ENCODE results near the gene PTTG2. TPM values are rescaled to one million over a fixed set of nuclear protein-coding genes. Genes with fewer than 3 reads are reported as not detected.

PTTG2 gene
- total and polyA plus RNA-seq, 2 of the 4 experiments (the other 2 are of a cell fraction): not detected

DNA sequence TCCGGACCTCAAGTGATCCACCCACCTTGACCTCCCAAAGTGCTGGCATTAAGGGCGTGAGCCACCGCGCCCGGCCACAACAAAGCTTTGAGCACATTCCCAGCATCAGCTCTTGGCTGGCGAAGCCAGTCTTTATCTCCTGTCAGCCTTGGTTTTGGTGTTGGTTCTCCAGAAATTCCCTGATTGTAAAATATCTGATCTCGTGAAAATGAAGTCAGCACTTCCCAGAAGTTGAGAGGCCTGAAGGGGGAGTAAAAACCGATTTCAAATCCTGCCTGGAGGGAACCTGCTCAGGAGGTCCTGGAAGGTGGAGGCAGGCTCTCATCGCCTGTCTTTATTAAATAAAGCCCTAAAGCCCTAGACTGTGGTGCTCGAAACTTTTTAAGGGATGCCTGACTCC, 33.6 kb downstream of the PTTG2 start:
- Histone ChIP-seq H3K4me1 (ENCODE audit: control insufficient read depth, insufficient read depth, low read length) (peaks cover 2% of the 10 kb centered on the region), H3K27ac (ENCODE audit: insufficient read depth, low read length) (no peak overlapping the region), H3K56ac (ENCODE audit: extremely low read depth, insufficient read depth, low read length) (no peak overlapping the region), H4K20me1 (ENCODE audit: insufficient read depth, low read length) (no peaks in the 10 kb centered on the region), H2BK120ac (ENCODE audit: low read depth, low read length) (no peak overlapping the region), H2AK9ac (replicated peaks; ENCODE audit: low read depth, low read length, poor library complexity) (no peak overlapping the region), H2AK5ac (ENCODE audit: low read depth, low read length) (no peak overlapping the region), H4K5ac (ENCODE audit: low read depth, low read length) (no peak overlapping the region), H3K9ac (ENCODE audit: low read depth, low read length) (no peak overlapping the region), H4K8ac (ENCODE audit: low read depth in 2 of 2, low read length in 2 of 2) (no peak overlapping the region), H3K4me3 (ENCODE audit: insufficient read depth, low read depth, low read length) (no peak overlapping the region), H2BK5ac (ENCODE audit: low read depth, low read length, poor library complexity, severe bottlenecking) (no peak overlapping the region), H2BK20ac (ENCODE audit: low read depth, low read length) (no peak overlapping the region), H3K18ac (ENCODE audit: low read depth, low read length) (no peak overlapping the region), H4K91ac (ENCODE audit: insufficient read depth, low read depth, low read length) (no peak overlapping the region), H3K14ac (replicated peaks; ENCODE audit: low read depth, low read length) (no peak overlapping the region), H3K79me1 (ENCODE audit: low read depth in 1 of 2, low read length in 2 of 2) (peaks cover 36 to 66% of the 10 kb centered on the region in 2 experiments), H3K9me3 (ENCODE audit: control insufficient read depth, insufficient read depth, low read length) (no peaks in the 10 kb centered on the region), H3K23ac (ENCODE audit: low read depth, low read length) (no peak overlapping the region), H3K27me3 (ENCODE audit: control insufficient read depth, insufficient read depth, low read length) (no peaks in the 10 kb centered on the region), H3K9me1 (ENCODE audit: insufficient read depth, low read length) (peaks cover 8% of the 10 kb centered on the region; the same call in 1 of the 2 replicates), H3K4ac (ENCODE audit: low read depth, low read length) (no peak overlapping the region), H3K4me2 (ENCODE audit: low read depth, low read length) (no peak overlapping the region), H3K36me3 (ENCODE audit: control insufficient read depth, insufficient read depth, low read length) (no peaks in the 10 kb centered on the region), H2AFZ (replicated peaks; ENCODE audit: low read length, poor library complexity) (no peak overlapping the region), H2BK15ac (ENCODE audit: low read depth, low read length) (no peak overlapping the region)
- ATAC-seq (ENCODE audit: low read depth) (no peak), DNase-seq (no peak)
- in situ Hi-C loops (cut with MboI; ENCODE audit: low sequenced_read_pairs): no loop called here
- no TSS peak for BruUV-seq (replicated peaks)
- dilution Hi-C loops (cut with HindIII; ENCODE audit: low sequenced_read_pairs, unreplicated experiment): no loop called here
- intact Hi-C loops (cut with micrococcal nuclease): no loop called here
- TF ChIP-seq MAZ (IDR thresholded peaks at IDR 0.05; ENCODE audit: borderline replicate concordance, low read depth, low read length): no peak
- no peak for TF ChIP-seq NFE2L2 (IDR thresholded peaks at IDR 0.05; ENCODE audit: low read depth, low read length)
- TF ChIP-seq SMC3 (IDR thresholded peaks at IDR 0.05; ENCODE audit: low read depth, low read length): no peak
- TF ChIP-seq, protein P1, sequence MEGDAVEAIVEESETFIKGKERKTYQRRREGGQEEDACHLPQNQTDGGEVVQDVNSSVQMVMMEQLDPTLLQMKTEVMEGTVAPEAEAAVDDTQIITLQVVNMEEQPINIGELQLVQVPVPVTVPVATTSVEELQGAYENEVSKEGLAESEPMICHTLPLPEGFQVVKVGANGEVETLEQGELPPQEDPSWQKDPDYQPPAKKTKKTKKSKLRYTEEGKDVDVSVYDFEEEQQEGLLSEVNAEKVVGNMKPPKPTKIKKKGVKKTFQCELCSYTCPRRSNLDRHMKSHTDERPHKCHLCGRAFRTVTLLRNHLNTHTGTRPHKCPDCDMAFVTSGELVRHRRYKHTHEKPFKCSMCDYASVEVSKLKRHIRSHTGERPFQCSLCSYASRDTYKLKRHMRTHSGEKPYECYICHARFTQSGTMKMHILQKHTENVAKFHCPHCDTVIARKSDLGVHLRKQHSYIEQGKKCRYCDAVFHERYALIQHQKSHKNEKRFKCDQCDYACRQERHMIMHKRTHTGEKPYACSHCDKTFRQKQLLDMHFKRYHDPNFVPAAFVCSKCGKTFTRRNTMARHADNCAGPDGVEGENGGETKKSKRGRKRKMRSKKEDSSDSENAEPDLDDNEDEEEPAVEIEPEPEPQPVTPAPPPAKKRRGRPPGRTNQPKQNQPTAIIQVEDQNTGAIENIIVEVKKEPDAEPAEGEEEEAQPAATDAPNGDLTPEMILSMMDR (conservative IDR thresholded peaks at IDR 0.05; ENCODE audit: low read depth, low read length): no peak
- TF ChIP-seq, protein P2, sequence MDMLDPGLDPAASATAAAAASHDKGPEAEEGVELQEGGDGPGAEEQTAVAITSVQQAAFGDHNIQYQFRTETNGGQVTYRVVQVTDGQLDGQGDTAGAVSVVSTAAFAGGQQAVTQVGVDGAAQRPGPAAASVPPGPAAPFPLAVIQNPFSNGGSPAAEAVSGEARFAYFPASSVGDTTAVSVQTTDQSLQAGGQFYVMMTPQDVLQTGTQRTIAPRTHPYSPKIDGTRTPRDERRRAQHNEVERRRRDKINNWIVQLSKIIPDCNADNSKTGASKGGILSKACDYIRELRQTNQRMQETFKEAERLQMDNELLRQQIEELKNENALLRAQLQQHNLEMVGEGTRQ (IDR thresholded peaks at IDR 0.05; ENCODE audit: low read depth, low read length): no peak
- TF ChIP-seq MXI1 (IDR thresholded peaks at IDR 0.05; ENCODE audit: borderline replicate concordance, low read depth, low read length): no peak
- TF ChIP-seq RCOR1 (IDR thresholded peaks at IDR 0.05; ENCODE audit: insufficient replicate concordance, low read length): no peak
- TF ChIP-seq CEBPB (IDR thresholded peaks at IDR 0.05; ENCODE audit: low read depth, low read length): no peak
- no peak for TF ChIP-seq FOS (IDR thresholded peaks at IDR 0.05; ENCODE audit: low read depth, low read length)
- no peak for TF ChIP-seq CHD1 (IDR thresholded peaks at IDR 0.05; ENCODE audit: low read depth, low read length)
- TF ChIP-seq MAFK (IDR thresholded peaks at IDR 0.05; ENCODE audit: low read depth, low read length): no peak
- ChIA-PET CTCF (no interaction called here), POLR2A (ENCODE audit: unreplicated experiment) (no interaction called here)
- 80% methylated on average over 1 of the region's 10 CpGs; no CpG with 5 or more reads in 1 of the 2 experiments for WGBS, 2 experiments (ENCODE audit: extremely low coverage in 2 of 2, insufficient read length in 1 of 2)
